ENCODE measurements around the gene C21orf58. TPM values are rescaled to one million over a fixed set of nuclear protein-coding genes. Genes with fewer than 3 reads are reported as not detected.
"Not testable (repeated sequence)": the region's sequence is repeated elsewhere in the genome, so short reads cannot be mapped to it uniquely, and the experiment has no call there.

C21orf58 gene
- total RNA-seq, 4 donors from 2014 or later: 2.2 to 11.1 (median 3.0) TPM

DNA sequence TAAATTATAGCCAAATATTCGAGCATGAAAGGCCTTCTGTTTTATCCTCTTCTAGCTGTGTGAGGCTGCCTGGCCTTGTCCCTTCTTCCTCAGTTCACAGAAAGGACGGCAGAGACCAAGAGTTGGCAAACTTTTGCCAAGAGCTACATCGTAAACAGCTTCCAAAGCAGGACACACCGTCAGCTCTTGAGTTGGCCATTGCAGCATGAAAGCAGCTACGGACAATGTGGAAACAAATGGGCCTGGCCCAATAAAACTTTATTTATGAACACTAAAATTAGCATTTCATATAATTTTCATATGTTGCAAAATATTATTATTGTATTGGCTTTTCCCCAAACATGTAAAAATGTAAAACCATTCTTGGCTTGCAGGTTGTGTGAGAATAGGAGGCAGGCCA lies 10.7 kb downstream of the C21orf58 start:
- no peaks in the 10 kb centered on the region for H3K4me1 ChIP-seq
- no peaks in the 10 kb centered on the region for H3K27me3 ChIP-seq
- H3K36me3 ChIP-seq: peaks cover 0 to 36% (median 0%) of the 10 kb centered on the region in 3 donors
- no peaks in the 10 kb centered on the region for H3K9me3 ChIP-seq
- no peak overlapping the region for H3K27ac ChIP-seq
- WGBS, 2 donors: 60 to 65% methylated on average over 5 of the region's 5 CpGs
- no peak overlapping the region for H3K4me3 ChIP-seq
- no peak for DNase-seq (ENCODE audit: low spot score in 2 of 2)
- TF ChIP-seq, protein P1, sequence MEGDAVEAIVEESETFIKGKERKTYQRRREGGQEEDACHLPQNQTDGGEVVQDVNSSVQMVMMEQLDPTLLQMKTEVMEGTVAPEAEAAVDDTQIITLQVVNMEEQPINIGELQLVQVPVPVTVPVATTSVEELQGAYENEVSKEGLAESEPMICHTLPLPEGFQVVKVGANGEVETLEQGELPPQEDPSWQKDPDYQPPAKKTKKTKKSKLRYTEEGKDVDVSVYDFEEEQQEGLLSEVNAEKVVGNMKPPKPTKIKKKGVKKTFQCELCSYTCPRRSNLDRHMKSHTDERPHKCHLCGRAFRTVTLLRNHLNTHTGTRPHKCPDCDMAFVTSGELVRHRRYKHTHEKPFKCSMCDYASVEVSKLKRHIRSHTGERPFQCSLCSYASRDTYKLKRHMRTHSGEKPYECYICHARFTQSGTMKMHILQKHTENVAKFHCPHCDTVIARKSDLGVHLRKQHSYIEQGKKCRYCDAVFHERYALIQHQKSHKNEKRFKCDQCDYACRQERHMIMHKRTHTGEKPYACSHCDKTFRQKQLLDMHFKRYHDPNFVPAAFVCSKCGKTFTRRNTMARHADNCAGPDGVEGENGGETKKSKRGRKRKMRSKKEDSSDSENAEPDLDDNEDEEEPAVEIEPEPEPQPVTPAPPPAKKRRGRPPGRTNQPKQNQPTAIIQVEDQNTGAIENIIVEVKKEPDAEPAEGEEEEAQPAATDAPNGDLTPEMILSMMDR (IDR thresholded peaks at IDR 0.05): no peak
- TF ChIP-seq EP300 (IDR thresholded peaks at IDR 0.05): no peak
- TF ChIP-seq POLR2A (IDR thresholded peaks at IDR 0.05): no peak

DNA sequence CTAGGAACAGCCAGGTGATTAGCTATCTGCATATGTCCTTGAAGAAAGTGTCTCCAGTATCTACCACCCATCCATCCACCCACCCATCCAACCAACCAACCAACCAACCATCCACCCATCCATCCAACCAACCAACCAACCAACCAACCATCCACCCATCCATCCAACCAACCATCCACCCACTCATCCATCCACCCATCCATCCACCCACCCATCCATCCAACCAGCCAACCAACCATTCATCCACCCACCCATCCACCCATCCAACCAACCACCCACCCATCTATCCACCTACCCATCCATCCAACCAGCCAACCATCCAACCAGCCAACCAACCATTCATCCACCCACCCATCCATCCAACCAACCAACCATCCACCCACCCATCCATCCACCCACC lies 12.1 kb downstream of the C21orf58 start:
- H3K36me3 ChIP-seq: peaks cover 0 to 45% (median 0%) of the 10 kb centered on the region in 3 donors

DNA sequence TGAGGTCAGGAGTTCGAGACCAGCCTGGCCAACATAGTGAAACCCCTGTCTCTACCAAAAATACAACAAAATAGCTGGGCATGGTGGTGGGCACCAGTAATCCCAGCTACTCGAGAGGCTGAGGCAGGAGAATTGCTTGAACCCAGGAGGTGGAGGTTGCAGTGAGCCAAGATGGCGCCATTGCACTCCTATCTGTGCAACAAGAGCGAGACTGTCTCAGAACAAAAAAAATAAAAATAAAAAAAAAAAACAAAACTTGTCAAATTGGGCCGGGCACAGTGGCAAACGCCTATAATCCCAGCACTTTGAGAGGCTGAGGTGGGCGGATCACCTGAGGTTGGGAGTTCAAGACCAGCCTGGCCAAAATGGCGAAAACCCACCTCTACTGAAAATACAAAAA lies 13.4 kb downstream of the C21orf58 start:
- DNase-seq (ENCODE audit: low spot score in 2 of 2); H3K27me3 ChIP-seq; H3K4me3 ChIP-seq; H3K9me3 ChIP-seq; H3K4me1 ChIP-seq; H3K27ac ChIP-seq: not testable (repeated sequence)
- 97 to 98% methylated on average over 8 of the region's 8 CpGs for WGBS, 2 donors
- peaks cover 0 to 48% (median 0%) of the 10 kb centered on the region in 3 donors for H3K36me3 ChIP-seq

More for the DNA sequence above, 12.1 kb downstream of the C21orf58 start:
- Histone ChIP-seq H3K9me3 (no peaks in the 10 kb centered on the region), H3K4me1 (no peaks in the 10 kb centered on the region), H3K27ac (no peak overlapping the region), H3K27me3 (no peaks in the 10 kb centered on the region), H3K4me3 (no peak overlapping the region)
- TF ChIP-seq EP300 (IDR thresholded peaks at IDR 0.05) (no peak), POLR2A (IDR thresholded peaks at IDR 0.05) (no peak)
- TF ChIP-seq, protein P1 (IDR thresholded peaks at IDR 0.05): no peak
- no peak for DNase-seq (ENCODE audit: low spot score in 2 of 2)

DNA sequence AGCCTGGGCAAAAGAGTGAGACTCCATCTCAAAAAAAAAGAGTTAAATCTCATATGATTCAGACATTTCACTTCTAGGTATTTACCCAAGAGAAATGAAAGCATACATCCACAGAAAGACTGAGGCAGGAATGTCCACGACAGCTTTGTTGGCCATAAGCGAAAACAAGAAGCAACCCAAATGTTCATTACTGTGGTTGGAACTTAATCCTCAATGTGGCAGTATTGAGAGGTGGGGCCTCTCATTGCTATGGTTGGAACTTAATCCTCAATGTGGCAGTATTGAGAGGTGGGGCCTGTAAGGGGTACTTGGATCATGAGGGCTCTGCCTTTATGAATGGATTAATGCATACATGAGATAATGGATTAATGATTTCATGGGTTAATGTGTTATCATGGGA lies 15.2 kb downstream of the C21orf58 start:
- no peak overlapping the region for H3K4me3 ChIP-seq
- H3K4me1 ChIP-seq: no peaks in the 10 kb centered on the region
- TF ChIP-seq POLR2A (IDR thresholded peaks at IDR 0.05) (no peak), EP300 (IDR thresholded peaks at IDR 0.05) (no peak)
- TF ChIP-seq, protein P1 (IDR thresholded peaks at IDR 0.05): no peak
- no peak for DNase-seq (ENCODE audit: low spot score in 2 of 2)
- H3K9me3 ChIP-seq: no peaks in the 10 kb centered on the region
- no peak overlapping the region for H3K27ac ChIP-seq
- H3K27me3 ChIP-seq: no peaks in the 10 kb centered on the region
- 95 to 98% methylated on average over 2 of the region's 2 CpGs for WGBS, 2 donors
- H3K36me3 ChIP-seq: peaks cover 0 to 50% (median 0%) of the 10 kb centered on the region in 3 donors

DNA sequence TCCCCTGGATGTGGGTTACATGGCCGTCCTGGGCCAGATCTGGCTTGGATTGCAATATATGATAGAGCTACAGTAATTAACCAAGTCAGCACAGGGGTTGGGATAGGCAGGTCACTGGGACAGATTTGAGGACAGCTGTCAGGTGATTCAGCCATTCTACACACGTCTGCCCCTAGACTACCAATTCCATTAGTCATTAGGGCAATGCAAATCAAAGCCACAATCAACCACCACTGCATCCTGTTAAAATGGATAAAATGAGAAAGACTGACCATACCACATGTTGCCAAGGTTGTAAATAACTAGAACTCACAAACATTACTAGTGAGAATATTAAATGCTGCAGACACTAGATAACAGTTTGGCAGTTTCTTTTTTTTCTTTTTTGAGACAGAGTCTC lies 16.0 kb downstream of the C21orf58 start:
- no peaks in the 10 kb centered on the region for H3K27me3 ChIP-seq
- peaks cover 0 to 50% (median 0%) of the 10 kb centered on the region in 3 donors for H3K36me3 ChIP-seq
- H3K9me3 ChIP-seq: no peaks in the 10 kb centered on the region
- TF ChIP-seq, protein P1 (IDR thresholded peaks at IDR 0.05): no peak
- TF ChIP-seq POLR2A (IDR thresholded peaks at IDR 0.05) (no peak), EP300 (IDR thresholded peaks at IDR 0.05) (no peak)
- DNase-seq (ENCODE audit: low spot score in 2 of 2): no peak
- WGBS, 2 donors: 70 to 85% methylated on average over 2 of the region's 2 CpGs
- H3K4me1 ChIP-seq: no peaks in the 10 kb centered on the region
- H3K4me3 ChIP-seq: no peak overlapping the region
- H3K27ac ChIP-seq: no peak overlapping the region

DNA sequence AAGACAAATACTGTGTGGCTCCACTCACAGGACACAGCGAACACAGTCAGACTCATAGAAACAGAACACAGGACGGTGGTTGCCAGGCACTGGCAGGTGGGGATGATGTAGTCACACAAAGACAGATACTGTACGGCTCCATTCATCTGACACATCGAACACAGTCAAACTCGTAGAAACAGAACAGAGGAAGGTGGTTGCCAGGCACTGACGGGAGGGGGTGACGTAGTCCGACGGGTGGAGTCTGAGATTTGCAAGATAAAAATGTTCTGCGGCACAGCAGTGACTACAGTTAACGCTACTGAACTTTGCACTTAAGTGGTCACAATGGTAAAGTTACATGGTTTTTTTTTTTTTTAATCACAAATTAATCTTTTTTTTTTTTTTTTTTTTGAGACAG lies 18.7 kb downstream of the C21orf58 start:
- no peak for DNase-seq (ENCODE audit: low spot score in 2 of 2)
- H3K27me3 ChIP-seq: no peaks in the 10 kb centered on the region
- H3K27ac ChIP-seq: no peak overlapping the region
- no peak overlapping the region for H3K4me3 ChIP-seq
- H3K9me3 ChIP-seq: no peaks in the 10 kb centered on the region
- no peaks in the 10 kb centered on the region for H3K4me1 ChIP-seq
- TF ChIP-seq, protein P1 (IDR thresholded peaks at IDR 0.05): no peak
- TF ChIP-seq POLR2A (IDR thresholded peaks at IDR 0.05): no peak
- no peak for TF ChIP-seq EP300 (IDR thresholded peaks at IDR 0.05)
- 95 to 96% methylated on average over 11 of the region's 11 CpGs for WGBS, 2 donors
- H3K36me3 ChIP-seq: peaks cover 0 to 65% (median 0%) of the 10 kb centered on the region in 3 donors

Measured in tibial nerve (tissue), 4 donors.